DMS79 (cell line): ENCODE data around the gene PLA2G15.
A peak's percentile ranks its signal among the peaks of the same experiment; 100 is the strongest.

Experiments used
- DNase-seq: peaks from one replicate; lab custom pipeline; 2025; lab: John Stamatoyannopoulos, UW

PLA2G15 gene

GRCh38 chr16:68252383-68252782 is 7.2 kb downstream of the PLA2G15 start:
- no peak for DNase-seq

- DNase-seq: no peak
Observed at GRCh38 chr16:68253721-68254120, 8.5 kb downstream of the PLA2G15 start.

GRCh38 chr16:68255712-68256111 is 10.5 kb downstream of the PLA2G15 start:
- DNase-seq: no peak

GRCh38 chr16:68257251-68257905 is 12.2 kb downstream of the PLA2G15 start:
- DNase-seq: no peak

GRCh38 chr16:68257906-68258800 is 13.0 kb downstream of the PLA2G15 start:
- DNase-seq: no peak

GRCh38 chr16:68259007-68259825 is 14.0 kb downstream of the PLA2G15 start:
- no peak for DNase-seq

GRCh38 chr16:68263559-68264127 is 18.5 kb downstream of the PLA2G15 start:
- no peak for DNase-seq

GRCh38 chr16:68264128-68265077 is 19.2 kb downstream of the PLA2G15 start, which contains the start of gene SLC7A6:
Gene SLC7A6, plus strand, starts transcription at chr16:68264526. Its CDS starts 10,201 bp downstream, at chr16:68274727.
- DNase-seq: no peak

GRCh38 chr16:68265078-68265920 is 20.1 kb downstream of the PLA2G15 start:
- no peak for DNase-seq

- DNase-seq: peak; percentile 66
Observed at GRCh38 chr16:68267612-68268405, 22.6 kb downstream of the PLA2G15 start.

- no peak for DNase-seq
Observed at GRCh38 chr16:68269793-68270192, 24.6 kb downstream of the PLA2G15 start.

GRCh38 chr16:68270353-68270752 is 25.2 kb downstream of the PLA2G15 start:
- no peak for DNase-seq

GRCh38 chr16:68272507-68273209 is 27.5 kb downstream of the PLA2G15 start:
- DNase-seq: no peak

- no peak for DNase-seq
Observed at GRCh38 chr16:68273459-68273858, 28.3 kb downstream of the PLA2G15 start.

GRCh38 chr16:68273896-68274295 is 28.7 kb downstream of the PLA2G15 start:
- DNase-seq: no peak

- no peak for DNase-seq
Observed at GRCh38 chr16:68274441-68274840, 29.3 kb downstream of the PLA2G15 start.

- peak; percentile 48 for DNase-seq
Observed at GRCh38 chr16:68275611-68276191, 30.5 kb downstream of the PLA2G15 start.

GRCh38 chr16:68276223-68276622 is 31.1 kb downstream of the PLA2G15 start:
- no peak for DNase-seq
